Retinal pigment epithelial cell (primary cell): ENCODE data around the gene RPS6KC1.
"Not testable (repeated sequence)": the region's sequence is repeated elsewhere in the genome, so short reads cannot be mapped to it uniquely, and the experiment has no call there.

ENCODE experiments used
- DNase-seq: peaks from one replicate; pipeline ENCODE4 v3.0.0-alpha.2; 2010; ENCODE audit warnings: low read depth
- H3K4me3 ChIP-seq: 2 replicates; pipeline ENCODE4 v1.5.1; 2011; ENCODE audit warnings: mild to moderate bottlenecking, low read length, control low read depth, moderate library complexity
- TF ChIP-seq, protein P1 (sequence below): conservative IDR thresholded peaks from 2 replicates; pipeline ENCODE4 v1.5.1; 2011; ENCODE audit warnings: low read depth, low read length, control low read depth, inconsistent platforms

RPS6KC1 gene

DNA sequence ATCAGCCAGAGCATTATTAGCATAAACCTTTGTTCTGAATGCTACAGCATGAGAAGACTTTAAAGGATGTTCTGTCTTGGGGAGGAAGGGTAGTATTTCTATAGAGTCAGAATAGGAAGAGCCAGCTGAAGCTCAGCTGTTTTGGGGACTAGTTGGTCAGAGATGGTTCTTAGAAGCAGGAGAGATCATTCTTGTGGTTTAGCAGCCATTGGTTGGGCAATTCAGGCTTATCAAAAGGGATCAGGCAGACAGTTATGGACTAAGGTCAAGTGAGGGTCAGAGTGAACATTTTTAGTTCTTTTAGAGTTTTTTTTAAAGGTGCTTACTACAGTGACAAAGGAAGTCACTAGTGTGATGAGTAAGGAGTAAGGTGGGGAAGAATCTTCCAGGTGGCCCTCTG is 245.5 kb downstream of the RPS6KC1 start:
- H3K4me3 ChIP-seq, result no peak overlapping the region
- TF ChIP-seq, protein P1, sequence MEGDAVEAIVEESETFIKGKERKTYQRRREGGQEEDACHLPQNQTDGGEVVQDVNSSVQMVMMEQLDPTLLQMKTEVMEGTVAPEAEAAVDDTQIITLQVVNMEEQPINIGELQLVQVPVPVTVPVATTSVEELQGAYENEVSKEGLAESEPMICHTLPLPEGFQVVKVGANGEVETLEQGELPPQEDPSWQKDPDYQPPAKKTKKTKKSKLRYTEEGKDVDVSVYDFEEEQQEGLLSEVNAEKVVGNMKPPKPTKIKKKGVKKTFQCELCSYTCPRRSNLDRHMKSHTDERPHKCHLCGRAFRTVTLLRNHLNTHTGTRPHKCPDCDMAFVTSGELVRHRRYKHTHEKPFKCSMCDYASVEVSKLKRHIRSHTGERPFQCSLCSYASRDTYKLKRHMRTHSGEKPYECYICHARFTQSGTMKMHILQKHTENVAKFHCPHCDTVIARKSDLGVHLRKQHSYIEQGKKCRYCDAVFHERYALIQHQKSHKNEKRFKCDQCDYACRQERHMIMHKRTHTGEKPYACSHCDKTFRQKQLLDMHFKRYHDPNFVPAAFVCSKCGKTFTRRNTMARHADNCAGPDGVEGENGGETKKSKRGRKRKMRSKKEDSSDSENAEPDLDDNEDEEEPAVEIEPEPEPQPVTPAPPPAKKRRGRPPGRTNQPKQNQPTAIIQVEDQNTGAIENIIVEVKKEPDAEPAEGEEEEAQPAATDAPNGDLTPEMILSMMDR, result no peak
- DNase-seq, result no peak

DNA sequence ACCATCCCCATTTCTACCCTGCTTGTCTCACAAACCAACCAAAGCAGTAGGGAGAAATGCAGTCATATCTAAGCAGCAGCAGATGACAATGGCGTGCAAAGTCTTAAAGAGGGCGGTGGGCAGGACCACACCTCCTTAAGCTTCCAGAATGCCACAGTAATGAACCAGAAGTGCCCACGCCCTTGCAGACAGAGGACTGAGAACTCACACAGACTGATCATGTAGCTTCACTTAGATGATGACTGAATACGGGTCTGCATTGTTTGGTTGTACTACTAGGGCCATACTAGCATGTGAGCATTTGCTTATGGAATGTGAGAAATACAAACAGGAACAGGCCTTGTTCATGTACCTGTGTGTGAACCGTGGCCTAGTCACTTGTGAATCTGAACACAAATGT is 246.0 kb downstream of the RPS6KC1 start:
- H3K4me3 ChIP-seq, result no peak overlapping the region
- TF ChIP-seq, protein P1, result no peak
- no peak for DNase-seq

DNA sequence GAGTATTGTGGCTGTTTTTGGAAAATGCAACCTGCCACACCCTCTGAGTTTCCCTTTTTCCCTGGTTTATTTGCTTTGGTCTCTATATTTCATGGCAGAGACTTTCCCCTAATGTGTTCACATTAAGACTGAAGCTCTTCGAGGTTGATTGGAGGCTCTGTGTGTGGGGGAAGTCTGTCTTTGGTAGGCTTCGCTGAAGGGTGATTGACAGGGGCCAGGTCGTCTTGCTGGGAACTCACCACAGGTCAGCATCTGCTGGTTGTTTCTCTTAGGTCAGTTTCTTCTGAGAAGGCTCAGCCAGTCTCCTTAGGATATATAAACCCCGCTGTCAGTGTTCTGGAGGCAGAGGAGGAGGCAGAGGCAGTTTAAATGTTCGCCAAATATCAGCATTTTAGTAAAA is 249.4 kb downstream of the RPS6KC1 start:
- no peak overlapping the region for H3K4me3 ChIP-seq
- DNase-seq, result no peak
- TF ChIP-seq, protein P1, result no peak

DNA sequence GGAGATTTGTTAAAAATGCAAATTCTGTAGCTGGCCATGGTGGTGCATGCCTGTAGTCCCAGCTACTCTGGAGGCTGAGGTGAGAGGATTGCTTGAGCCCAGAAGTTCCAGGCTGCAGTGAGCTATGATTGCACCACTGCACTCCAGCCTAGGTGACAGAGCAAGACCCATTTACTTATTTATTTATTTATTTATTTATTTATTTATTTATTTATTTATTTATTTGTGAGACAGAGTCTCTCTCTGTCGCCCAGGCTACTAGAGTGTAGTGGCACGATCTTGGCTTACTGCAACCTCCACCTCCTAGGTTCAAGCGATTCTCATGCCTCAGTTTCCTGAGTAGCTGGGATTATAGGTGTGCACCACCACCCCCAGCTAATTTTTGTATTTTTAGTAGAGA is 250.5 kb downstream of the RPS6KC1 start:
- not testable (repeated sequence) for H3K4me3 ChIP-seq, DNase-seq

DNA sequence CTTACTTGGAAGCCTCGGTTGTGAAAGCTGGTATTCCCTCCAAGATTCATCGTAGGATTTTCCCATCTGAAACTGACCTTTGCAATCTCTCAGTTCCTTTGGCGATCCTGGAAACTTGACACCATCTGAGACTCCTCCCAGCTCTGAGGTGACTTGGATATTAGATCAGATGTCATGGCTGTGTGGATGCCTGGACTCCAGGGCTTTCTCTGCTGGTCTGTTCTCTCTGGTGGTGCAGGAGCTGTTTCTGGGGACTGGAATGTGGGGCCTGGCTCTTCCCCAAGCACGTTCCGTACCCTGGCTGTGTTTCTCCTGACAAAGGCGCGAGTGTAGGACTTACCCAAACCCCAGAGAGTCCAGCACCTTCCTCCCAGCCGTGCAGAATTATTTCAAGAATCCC is 252.2 kb downstream of the RPS6KC1 start:
- DNase-seq, result no peak

DNA sequence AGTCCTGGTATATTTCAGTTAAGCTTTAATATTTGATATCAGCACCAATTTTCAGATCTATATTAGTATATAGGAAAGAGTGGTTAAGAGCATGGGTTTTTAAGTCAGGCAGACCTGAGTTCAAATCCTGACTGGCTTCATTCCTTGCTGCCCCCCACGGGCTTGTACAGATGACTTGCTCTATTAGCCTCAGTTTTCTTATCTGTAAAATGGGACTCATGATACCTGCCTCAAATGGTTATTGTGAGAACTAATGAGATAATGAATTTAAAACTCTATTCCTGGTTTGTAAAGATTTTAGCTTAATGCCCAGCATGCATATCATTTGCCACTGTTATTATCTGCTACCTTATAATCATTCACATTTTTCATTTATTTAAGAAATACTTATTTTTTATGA is 264.5 kb downstream of the RPS6KC1 start:
- no peak for DNase-seq
- no peak overlapping the region for H3K4me3 ChIP-seq
- TF ChIP-seq, protein P1, result no peak

More for the DNA sequence above, 252.2 kb downstream of the RPS6KC1 start:
- H3K4me3 ChIP-seq, result no peak overlapping the region
- TF ChIP-seq, protein P1, result no peak

DNA sequence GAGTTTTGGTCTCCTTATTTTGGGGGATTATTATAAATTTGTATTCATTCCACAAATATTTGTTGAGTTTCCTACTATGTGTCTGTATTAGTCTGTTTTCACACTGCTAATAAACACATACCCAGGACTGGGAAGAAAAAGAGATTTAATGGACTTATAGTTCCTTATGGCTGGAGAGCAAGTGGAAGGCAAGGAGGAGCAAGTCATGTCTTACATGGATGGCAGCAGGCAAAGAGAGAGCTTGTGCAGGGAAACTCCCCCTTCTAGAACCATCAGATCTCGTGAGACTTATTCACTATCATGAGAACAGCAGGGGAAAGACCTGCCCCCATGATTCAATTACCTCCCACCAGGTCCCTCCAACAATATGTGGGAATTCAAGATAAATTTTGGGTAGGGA is 267.4 kb downstream of the RPS6KC1 start:
- not testable (repeated sequence) for H3K4me3 ChIP-seq, DNase-seq

DNA sequence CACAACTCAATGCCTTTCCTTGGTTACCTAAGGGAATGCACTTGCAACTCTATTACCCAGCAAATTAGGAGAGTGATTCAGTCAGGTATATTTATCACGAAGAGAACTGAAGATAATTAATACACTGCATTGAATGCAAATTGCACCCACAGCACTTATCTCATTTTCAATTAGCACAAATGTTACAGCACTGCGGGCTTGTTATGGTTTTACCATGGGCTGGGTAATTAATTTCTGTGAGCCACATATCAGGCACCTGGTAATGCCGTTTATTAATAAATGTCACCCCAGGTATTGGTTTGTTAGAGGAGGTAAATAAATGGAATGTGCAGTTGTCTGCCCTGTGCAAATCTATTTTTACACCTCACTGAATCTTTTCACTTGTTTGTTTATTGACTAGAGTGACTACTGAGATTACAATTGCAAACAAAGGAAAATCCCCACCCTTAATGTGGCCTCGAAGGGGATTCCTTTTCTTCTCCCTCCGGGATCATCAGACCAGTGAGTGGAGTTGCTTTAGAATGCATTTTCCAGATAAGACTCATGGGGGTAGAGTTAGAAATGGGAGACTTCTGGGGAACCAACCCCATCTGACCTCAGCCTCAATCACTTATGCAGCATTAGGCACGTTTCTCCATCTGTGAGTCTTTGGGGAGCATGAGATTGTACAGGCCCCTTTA is 269.3 kb downstream of the RPS6KC1 start:
- TF ChIP-seq, protein P1, result no peak
- DNase-seq, result no peak

More for the DNA sequence above, 269.3 kb downstream of the RPS6KC1 start:
- H3K4me3 ChIP-seq, result no peak overlapping the region
